SK-N-SH treated with all-trans-retinoic acid at 6 μM for 48 hours (cell line): Measurements from ENCODE around the gene ACSBG1.

ENCODE experiments used
- GLIS3 ChIP-seq: fragments of 250-450 bp; sonication (Bioruptor Pico); IDR thresholded peaks from 2 replicates; pipeline ENCODE4 v1.5.0; 2020; ENCODE audit warnings: mild to moderate bottlenecking, moderate library complexity
- PATZ1 ChIP-seq: fragments of 250-450 bp; sonication (Bioruptor Pico); IDR thresholded peaks from 2 replicates; pipeline ENCODE4 v1.8.0; 2020; ENCODE audit warnings: mild to moderate bottlenecking, moderate library complexity, borderline replicate concordance
- RARB ChIP-seq: fragments of 250-450 bp; sonication (Bioruptor Pico); IDR thresholded peaks from 2 replicates; pipeline ENCODE4 v1.8.0; 2021; ENCODE audit warnings: mild to moderate bottlenecking, moderate library complexity
- SNAI2 ChIP-seq: fragments of 250-450 bp; sonication (Bioruptor Pico); IDR thresholded peaks from 2 replicates; pipeline ENCODE4 v1.5.0; 2020; ENCODE audit warnings: mild to moderate bottlenecking, moderate library complexity
- TOX ChIP-seq: fragments of 250-450 bp; sonication (Bioruptor Pico); IDR thresholded peaks from 2 replicates; pipeline ENCODE4 v1.8.0; 2021; ENCODE audit warnings: mild to moderate bottlenecking, moderate library complexity, borderline replicate concordance
- ZNF8 ChIP-seq: fragments of 450-650 bp; formaldehyde crosslinking; IDR thresholded peaks from 2 replicates; pipeline ENCODE4 v1.5.0; 2020; ENCODE audit warnings: mild to moderate bottlenecking, moderate library complexity

GRCh38 chr15:78179286-78179840 lies 55.0 kb downstream of the ACSBG1 start:
- no peak for TF ChIP-seq PATZ1
- TF ChIP-seq GLIS3, result no peak
- TF ChIP-seq TOX, result no peak
- no peak for TF ChIP-seq RARB (CRISPR knock-in tag)
- no peak for TF ChIP-seq ZNF8 (CRISPR knock-in tag)
- TF ChIP-seq SNAI2 (CRISPR knock-in tag), result no peak
